Regular cardiac myocyte (primary cell): ENCODE measurements around the gene GLIPR2. TPM values are rescaled to one million over a fixed set of nuclear protein-coding genes. Genes with fewer than 3 reads are reported as not detected.

Experiments used
- total RNA-seq: library from RNA; depleted of rRNA; stranded (reverse); fragments of >200 nt; gene quantifications from 2 replicates; pipeline ENCODE4 v1.2.3, GENCODE V29; 2014

The GLIPR2 gene, protein sequence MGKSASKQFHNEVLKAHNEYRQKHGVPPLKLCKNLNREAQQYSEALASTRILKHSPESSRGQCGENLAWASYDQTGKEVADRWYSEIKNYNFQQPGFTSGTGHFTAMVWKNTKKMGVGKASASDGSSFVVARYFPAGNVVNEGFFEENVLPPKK
- 31.3 and 41.4 TPM in 2 replicates for total RNA-seq

DNA sequence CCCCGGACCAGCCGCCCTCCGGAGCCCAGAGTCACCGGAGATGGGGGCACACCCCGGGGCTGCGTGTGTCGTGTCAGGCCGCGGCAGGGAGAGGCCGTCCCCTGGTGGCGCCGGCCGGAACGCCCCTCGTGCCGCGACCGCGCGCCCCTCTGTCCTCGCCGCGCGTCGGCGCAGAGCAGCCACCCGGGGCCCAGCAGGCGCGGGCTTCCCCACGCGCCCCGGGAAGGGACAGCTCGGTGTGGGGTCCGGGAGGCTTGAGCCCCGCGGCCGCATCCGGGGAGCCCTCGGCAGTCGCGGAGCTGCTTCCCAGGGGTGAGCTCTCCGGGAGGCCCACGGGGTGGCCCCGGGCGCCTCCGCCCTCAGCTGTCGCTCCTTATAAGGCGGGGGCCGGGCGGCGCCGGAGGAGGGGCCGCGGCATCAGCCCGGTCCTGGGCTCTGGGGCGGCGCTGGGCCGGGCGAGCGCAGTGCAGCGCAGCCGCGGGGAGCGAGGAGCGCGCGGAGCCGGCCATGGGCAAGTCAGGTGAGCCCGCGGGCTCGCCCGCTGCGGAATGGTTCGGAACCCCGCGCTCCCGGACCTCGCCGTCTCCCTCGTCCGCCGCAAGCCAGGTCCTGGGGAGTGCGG is at the start of gene GLIPR2:
Gene GLIPR2, plus strand, starts transcription at position 462 of the 622 bp plus-strand sequence. Its CDS starts 46 bp downstream, at position 508.

DNA sequence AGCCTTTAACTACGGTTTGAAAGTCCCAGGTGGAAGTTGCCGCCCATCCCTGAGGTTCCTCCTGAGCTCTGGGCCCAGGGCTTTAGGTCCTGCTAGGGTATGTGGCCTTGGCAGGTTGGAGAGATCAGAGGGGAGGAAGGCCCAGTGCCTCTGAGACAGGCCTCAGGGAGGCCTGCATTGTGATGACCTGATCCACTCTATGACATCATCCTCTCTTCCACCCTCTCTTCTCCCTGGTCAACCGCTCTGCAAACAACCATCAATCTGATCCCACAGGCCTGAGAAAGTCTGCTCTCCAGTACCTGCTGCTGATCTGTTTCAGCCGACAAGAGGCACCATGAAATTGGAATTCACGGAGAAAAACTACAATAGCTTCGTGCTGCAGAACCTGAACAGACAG is 32.6 kb downstream of the GLIPR2 start, which contains the start of gene CCIN:
Gene CCIN, plus strand, starts transcription at position 223 of the 400 bp plus-strand sequence. Its CDS starts 115 bp downstream, at position 338.

DNA sequence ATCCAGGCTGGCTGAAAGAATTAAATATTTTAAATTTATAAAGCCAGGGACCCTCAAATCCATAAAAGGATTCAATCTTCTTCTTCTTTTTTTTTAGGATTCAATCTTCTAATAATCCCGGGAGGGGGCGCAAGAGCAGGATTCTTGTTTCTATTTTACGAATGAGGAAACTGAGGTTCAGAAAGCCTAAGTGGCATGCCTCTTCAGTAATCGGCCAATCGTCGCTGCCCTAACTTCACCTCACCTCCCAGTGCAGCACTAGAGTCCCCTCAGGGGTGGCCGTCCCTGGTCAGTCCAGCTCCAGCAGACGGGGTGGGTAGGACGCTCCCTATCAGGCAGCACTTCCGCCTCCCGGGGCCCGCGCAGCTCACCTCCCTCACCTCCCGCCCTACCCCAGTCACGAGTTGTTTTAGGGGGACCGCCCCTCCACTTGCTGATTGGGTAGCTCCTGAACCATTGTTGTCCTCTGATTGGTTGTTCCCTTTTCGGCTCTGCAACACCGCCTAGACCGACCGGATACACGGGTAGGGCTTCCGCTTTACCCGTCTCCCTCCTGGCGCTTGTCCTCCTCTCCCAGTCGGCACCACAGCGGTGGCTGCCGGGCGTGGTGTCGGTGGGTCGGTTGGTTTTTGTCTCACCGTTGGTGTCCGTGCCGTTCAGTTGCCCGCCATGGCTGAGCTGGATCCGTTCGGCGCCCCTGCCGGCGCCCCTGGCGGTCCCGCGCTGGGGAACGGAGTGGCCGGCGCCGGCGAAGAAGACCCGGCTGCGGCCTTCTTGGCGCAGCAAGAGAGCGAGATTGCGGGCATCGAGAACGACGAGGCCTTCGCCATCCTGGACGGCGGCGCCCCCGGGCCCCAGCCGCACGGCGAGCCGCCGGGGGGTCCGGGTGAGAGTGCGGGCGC is 54.1 kb downstream of the GLIPR2 start, which contains the start of gene CLTA:
Gene CLTA, plus strand, starts transcription at position 534 of the 902 bp plus-strand sequence. Its CDS starts 136 bp downstream, at position 670.

Other genes starting within 250 kb of the GLIPR2 start
- gene HRCT1, start 230.5 kb upstream of the GLIPR2 start, total RNA-seq, result 0.28 and 0.58 TPM in 2 replicates
- gene SPAAR, start 227.2 kb upstream of the GLIPR2 start, total RNA-seq, result 0.85 and 5.0 TPM in 2 replicates
- 0.19 TPM in 1 of 2 replicates, not detected in the other for gene OR2S2, start 178.6 kb upstream of the GLIPR2 start, total RNA-seq
- gene RECK, start 99.8 kb upstream of the GLIPR2 start, total RNA-seq, result 24.2 and 81.7 TPM in 2 replicates
- gene CCIN, start 32.7 kb downstream of the GLIPR2 start, total RNA-seq, result 1.7 and 4.8 TPM in 2 replicates
- gene CLTA, start 54.2 kb downstream of the GLIPR2 start, total RNA-seq, result 247 and 276 TPM in 2 replicates
- gene GNE, start 121.7 kb downstream of the GLIPR2 start, total RNA-seq, result 33.4 and 34.7 TPM in 2 replicates